SU-DHL-6 (cell line): Measurements from ENCODE around the gene CBY2.

Experiments used
- H2AFZ ChIP-seq: fragments of 200-600 bp; sonication (generic); 2 replicates; pipeline ENCODE4 v1.6.1; 2014; ENCODE audit warnings: low read depth, mild to moderate bottlenecking, moderate library complexity, mixed read lengths, antibody characterized with exemption, low read length; ENCODE audit not compliant: severe bottlenecking
- H3F3A ChIP-seq: fragments of 200-600 bp; shearing (Covaris generic); 2 replicates; pipeline ENCODE4 v1.6.0; 2016; ENCODE audit warnings: antibody characterized with exemption, mild to moderate bottlenecking; ENCODE audit not compliant: insufficient read depth
- H3K27ac ChIP-seq: fragments of 200-600 bp; sonication (generic); 2 replicates; pipeline ENCODE4 v1.5.1; 2016; ENCODE audit warnings: low read depth, mild to moderate bottlenecking, low read length, moderate library complexity, mixed read lengths
- H3K27me3 ChIP-seq: fragments of 200-600 bp; sonication (generic), shearing (Covaris generic); 2 replicates; pipeline ENCODE4 v1.6.0; 2014; ENCODE audit warnings: mild to moderate bottlenecking, low read length
- H3K36me3 ChIP-seq: fragments of 200-600 bp; sonication (generic); 2 replicates; pipeline ENCODE4 v1.6.1; 2014; ENCODE audit warnings: mild to moderate bottlenecking, low read length, mixed read lengths
- H3K4me2 ChIP-seq: fragments of 300-600, 200-600 bp; shearing (Covaris generic), sonication (generic); 2 replicates; pipeline ENCODE4 v1.6.0; 2014; ENCODE audit warnings: low read length, low read depth, mild to moderate bottlenecking; ENCODE audit not compliant: poor library complexity, severe bottlenecking
- H3K4me3 ChIP-seq: fragments of 200-600 bp; sonication (generic); 2 replicates; pipeline ENCODE4 v1.5.1; 2014; ENCODE audit warnings: antibody characterized with exemption, low read length, mild to moderate bottlenecking, mixed read lengths; ENCODE audit not compliant: insufficient read depth, poor library complexity, severe bottlenecking
- H3K79me2 ChIP-seq: fragments of 200-600 bp; sonication (generic); 2 replicates; pipeline ENCODE4 v1.6.1; 2014; ENCODE audit warnings: mild to moderate bottlenecking, low read length, moderate library complexity; ENCODE audit not compliant: insufficient read depth
- H3K9ac ChIP-seq: fragments of 200-600 bp; sonication (generic); 2 replicates; pipeline ENCODE4 v1.7.0; 2014; ENCODE audit warnings: mild to moderate bottlenecking, low read length
- H3K9me2 ChIP-seq: fragments of 200-600 bp; sonication (generic); replicated peaks from 2 replicates; pipeline ENCODE4 v1.6.1; 2014; ENCODE audit warnings: low read length; ENCODE audit not compliant: insufficient read depth
- H3K9me3 ChIP-seq: fragments of 200-600 bp; sonication (generic); 2 replicates; pipeline ENCODE4 v1.6.1; 2014; ENCODE audit warnings: low read length, mixed read lengths; ENCODE audit not compliant: insufficient read depth
- H4K20me1 ChIP-seq: fragments of 200-600 bp; sonication (generic); 2 replicates; pipeline ENCODE4 v1.6.1; 2014; ENCODE audit warnings: low read depth, mild to moderate bottlenecking, antibody characterized with exemption, low read length, moderate library complexity, mixed read lengths
- CTCF ChIP-seq: fragments of 200-600 bp; sonication (generic); IDR thresholded peaks from one replicate; pipeline ENCODE4 v1.5.1; 2017; ENCODE audit warnings: antibody characterized with exemption, mild to moderate bottlenecking, low read length, moderate library complexity; ENCODE audit not compliant: insufficient read depth, poor library complexity, severe bottlenecking
- EZH2phosphoT487 ChIP-seq: fragments of 200-600 bp; sonication (generic), shearing (Covaris generic); conservative IDR thresholded peaks from 2 replicates; pipeline ENCODE4 v1.6.1; 2018; ENCODE audit warnings: mild to moderate bottlenecking, antibody characterized with exemption, low read length, moderate library complexity, mixed read lengths

CBY2 gene

GRCh38 chr13:45721203-45721731 is 19.1 kb downstream of the CBY2 start:
- Histone ChIP-seq H3K9me2 (no peaks in the 10 kb centered on the region), H3K27me3 (no peaks in the 10 kb centered on the region), H3K9ac (no peak overlapping the region), H3K9me3 (no peaks in the 10 kb centered on the region), H3F3A (no peaks in the 10 kb centered on the region), H2AFZ (no peak overlapping the region), H3K36me3 (no peaks in the 10 kb centered on the region), H3K4me2 (no peak overlapping the region), H3K79me2 (no peaks in the 10 kb centered on the region), H4K20me1 (no peaks in the 10 kb centered on the region), H3K27ac (no peak overlapping the region), H3K4me3 (no peak overlapping the region)
- TF ChIP-seq EZH2phosphoT487, result no peak
- TF ChIP-seq CTCF, result no peak

- Histone ChIP-seq H3K9me3 (no peaks in the 10 kb centered on the region), H3K79me2 (no peaks in the 10 kb centered on the region), H3K9me2 (no peaks in the 10 kb centered on the region), H3K27me3 (no peaks in the 10 kb centered on the region), H4K20me1 (no peaks in the 10 kb centered on the region), H3K27ac (no peak overlapping the region), H3K36me3 (no peaks in the 10 kb centered on the region), H3K4me2 (no peak overlapping the region), H3F3A (no peaks in the 10 kb centered on the region), H3K9ac (no peak overlapping the region), H2AFZ (no peak overlapping the region), H3K4me3 (no peak overlapping the region)
- TF ChIP-seq CTCF (no peak), EZH2phosphoT487 (no peak)
Measured at GRCh38 chr13:45723798-45724197, 21.7 kb downstream of the CBY2 start.

GRCh38 chr13:45728759-45729158 is 26.6 kb downstream of the CBY2 start:
- Histone ChIP-seq H4K20me1 (no peaks in the 10 kb centered on the region), H3F3A (no peaks in the 10 kb centered on the region), H3K36me3 (no peaks in the 10 kb centered on the region), H3K4me3 (no peak overlapping the region), H2AFZ (no peak overlapping the region), H3K27me3 (no peaks in the 10 kb centered on the region), H3K79me2 (no peaks in the 10 kb centered on the region), H3K27ac (no peak overlapping the region), H3K9me3 (no peaks in the 10 kb centered on the region), H3K9ac (no peak overlapping the region), H3K4me2 (no peak overlapping the region), H3K9me2 (no peaks in the 10 kb centered on the region)
- TF ChIP-seq EZH2phosphoT487, result no peak
- TF ChIP-seq CTCF, result peak; percentile 18
